Keratinocyte (primary cell): ENCODE data around the gene NID2.

Experiments
- CTCF ChIP-seq, 3 experiments: IDR thresholded peaks in 1 of 3; conservative IDR thresholded peaks in 1 of 3; optimal IDR thresholded peaks in 1 of 3; 2 replicates in 2 of 3; 3 replicates in 1 of 3; pipeline versions ENCODE3 to v1.5.1; 2011; ENCODE audit warnings: low read length in 3 of 3, mild to moderate bottlenecking in 3 of 3, moderate library complexity in 2 of 3, control low read depth in 1 of 3, inconsistent platforms in 1 of 3; ENCODE audit not compliant: insufficient read depth in 2 of 3; ENCODE audit errors: extremely low read depth in 1 of 3
- EZH2 ChIP-seq: IDR thresholded peaks from one replicate; pipeline ENCODE4 v1.6.1; 2012; ENCODE audit warnings: inconsistent platforms, mild to moderate bottlenecking, low read length, moderate library complexity

- TF ChIP-seq CTCF (optimal IDR thresholded peaks at IDR 0.05 in 1 of 3, IDR thresholded peaks at IDR 0.05 in 1 of 3, conservative IDR thresholded peaks at IDR 0.05 in 1 of 3; ENCODE audit: extremely low read depth in 1 of 3, insufficient read depth in 2 of 3, low read length in 3 of 3) (no peak), EZH2 (no peak)
Observed at GRCh38 chr14:52052288-52052943, 16.4 kb downstream of the NID2 start.
